ENCODE measurements around the gene DGCR2.
"Not testable (repeated sequence)": the region's sequence is repeated elsewhere in the genome, so short reads cannot be mapped to it uniquely, and the experiment has no call there.

Gene DGCR2

DNA sequence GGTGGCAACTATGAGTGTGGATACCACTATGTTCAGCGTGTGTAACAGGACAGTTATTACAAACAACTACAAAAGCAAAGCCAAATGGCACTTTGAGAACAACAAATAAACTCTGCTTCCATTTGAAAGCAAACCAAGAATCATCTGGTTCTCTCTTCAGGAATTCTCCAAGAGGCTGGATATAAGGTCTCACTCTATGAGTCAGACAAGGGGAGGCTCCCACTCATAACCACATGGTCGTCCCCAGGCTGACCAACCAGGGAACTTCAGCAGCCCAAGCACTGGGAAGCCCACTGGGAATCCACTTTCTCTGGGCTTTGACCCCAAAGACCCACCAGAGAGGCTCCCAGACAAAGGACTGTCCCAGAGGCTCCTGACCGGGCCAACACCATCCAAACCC lies 35.3 kb downstream of the DGCR2 start:
- DNase-seq (ENCODE audit: low read depth, low spot score), result no peak
- H3K27ac ChIP-seq, result peak overlapping the region; percentile 36

DNA sequence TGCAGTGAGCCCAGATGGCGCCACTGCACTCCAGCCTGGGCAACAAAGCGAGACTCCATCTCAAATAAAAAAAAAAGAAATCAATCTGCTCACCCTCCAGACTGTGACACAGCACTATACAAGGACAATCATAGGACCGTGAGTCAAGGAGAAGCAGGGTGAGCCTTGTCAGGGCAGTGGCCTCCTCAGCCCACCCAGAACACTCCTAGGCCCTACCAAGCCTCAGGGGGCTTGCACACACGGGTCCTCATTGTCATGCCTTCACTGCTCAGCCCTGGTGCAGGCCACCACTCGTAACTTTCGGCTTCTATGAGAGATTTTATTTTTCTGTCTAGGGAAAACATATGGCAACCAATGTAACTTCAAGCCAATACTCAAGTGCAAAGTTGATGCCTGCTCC lies 35.8 kb downstream of the DGCR2 start:
- no peak for DNase-seq (ENCODE audit: low read depth, low spot score)
- H3K27ac ChIP-seq, result peak overlapping the region; percentile 36

DNA sequence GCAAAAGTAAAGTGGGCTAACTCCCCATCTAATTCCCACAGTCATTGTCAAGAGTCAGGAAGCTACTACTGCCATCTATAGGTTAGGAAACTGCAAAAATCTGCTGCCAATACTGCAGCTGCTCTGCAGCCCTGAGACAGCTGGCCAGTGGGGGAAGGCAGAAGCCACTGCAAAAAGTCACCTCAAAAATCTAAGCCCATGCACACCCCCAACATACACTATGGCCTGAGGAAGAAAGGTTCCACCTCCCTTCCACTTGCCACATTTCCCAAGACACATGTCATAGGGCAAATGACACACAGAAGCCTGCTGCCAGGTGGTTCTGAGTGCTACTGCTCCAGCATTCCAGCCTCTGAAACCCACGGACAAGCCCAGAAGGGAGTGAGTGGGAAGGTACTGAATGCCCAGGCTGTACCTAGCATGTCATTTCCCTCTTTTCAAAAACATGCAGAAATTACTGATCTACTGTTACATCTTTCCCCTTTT lies 36.9 kb downstream of the DGCR2 start:
- H3K27ac ChIP-seq, result peak overlapping the region; percentile 36
- DNase-seq (ENCODE audit: low read depth, low spot score), result no peak

DNA sequence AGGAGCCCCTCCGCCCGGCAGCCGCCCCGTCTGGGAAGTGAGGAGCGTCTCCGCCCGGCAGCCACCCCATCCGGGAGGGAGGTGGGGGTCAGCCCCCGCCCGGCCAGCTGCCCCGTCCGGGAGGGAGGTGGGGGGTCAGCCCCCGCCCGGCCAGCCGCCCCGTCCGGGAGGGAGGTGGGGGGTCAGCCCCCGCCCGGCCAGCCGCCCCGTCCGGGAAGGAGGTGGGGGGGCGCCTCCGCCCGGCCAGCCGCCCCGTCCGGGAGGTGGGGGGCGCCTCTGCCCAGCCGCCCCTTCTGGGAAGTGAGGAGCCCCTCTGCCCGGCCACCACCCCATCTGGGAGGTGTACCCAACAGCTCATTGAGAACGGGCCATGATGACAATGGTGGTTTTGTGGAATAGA lies 37.6 kb downstream of the DGCR2 start:
- not testable (repeated sequence) for H3K27ac ChIP-seq; DNase-seq (ENCODE audit: low read depth, low spot score)

DNA sequence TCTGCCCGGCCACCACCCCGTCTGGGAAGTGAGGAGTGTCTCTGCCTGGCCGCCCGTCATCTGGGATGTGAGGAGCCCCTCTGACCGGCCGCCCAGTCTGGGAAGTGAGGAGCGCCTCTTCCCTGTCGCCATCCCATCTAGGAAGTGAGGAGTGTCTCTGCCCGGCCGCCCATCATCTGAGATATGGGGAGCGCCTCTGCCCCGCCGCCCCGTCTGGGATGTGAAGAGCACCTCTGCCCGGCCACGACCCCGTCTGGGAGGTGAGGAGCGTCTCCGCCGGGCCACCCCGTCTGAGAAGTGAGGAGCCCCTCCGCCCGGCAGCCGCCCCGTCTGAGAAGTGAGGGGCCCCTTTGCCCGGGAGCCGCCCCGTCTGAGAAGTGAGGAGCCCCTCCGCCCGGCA lies 38.1 kb downstream of the DGCR2 start:
- DNase-seq (ENCODE audit: low read depth, low spot score); H3K27ac ChIP-seq: not testable (repeated sequence)

DNA sequence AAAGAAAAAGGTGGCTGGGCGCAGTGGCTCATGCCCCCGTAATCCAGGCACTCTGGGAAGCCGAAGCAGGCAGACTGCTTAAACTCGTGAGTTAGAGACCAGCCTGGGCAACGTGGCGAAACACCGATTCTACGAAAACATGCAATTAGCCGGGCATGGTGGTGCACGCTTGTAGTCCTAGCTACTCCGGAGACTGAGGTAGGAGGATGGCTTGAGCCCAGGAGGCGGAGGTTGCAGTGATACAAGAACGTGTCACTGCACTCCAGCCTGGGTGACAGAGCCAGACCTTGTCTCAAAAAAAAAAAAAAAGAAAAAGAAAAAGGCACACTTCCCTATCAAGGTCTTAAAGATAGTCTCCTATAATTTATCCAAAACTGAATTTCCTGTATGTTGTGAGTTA lies 39.4 kb downstream of the DGCR2 start:
- no peak overlapping the region for H3K27ac ChIP-seq
- no peak for DNase-seq (ENCODE audit: low read depth, low spot score)

DNA sequence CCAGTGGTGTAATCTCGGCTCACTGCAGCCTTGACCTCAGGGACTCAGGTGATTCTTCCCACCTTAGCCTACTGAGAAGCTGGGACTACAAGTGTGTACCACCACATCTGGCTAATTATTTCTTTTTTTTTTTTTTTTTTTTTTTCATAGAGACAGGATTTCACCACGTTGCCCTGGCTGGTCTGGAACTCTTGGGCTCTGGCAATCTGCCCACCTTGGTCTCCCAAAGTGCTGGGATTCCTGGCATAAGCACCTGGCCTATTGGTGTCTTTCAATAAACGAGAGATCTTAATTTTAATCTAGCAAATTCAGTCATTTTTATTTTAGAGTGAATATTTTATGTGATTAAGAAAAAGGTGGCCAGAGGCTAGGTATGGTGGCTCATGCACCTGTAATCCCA lies 40.1 kb downstream of the DGCR2 start:
- no peak for DNase-seq (ENCODE audit: low read depth, low spot score)

DNA sequence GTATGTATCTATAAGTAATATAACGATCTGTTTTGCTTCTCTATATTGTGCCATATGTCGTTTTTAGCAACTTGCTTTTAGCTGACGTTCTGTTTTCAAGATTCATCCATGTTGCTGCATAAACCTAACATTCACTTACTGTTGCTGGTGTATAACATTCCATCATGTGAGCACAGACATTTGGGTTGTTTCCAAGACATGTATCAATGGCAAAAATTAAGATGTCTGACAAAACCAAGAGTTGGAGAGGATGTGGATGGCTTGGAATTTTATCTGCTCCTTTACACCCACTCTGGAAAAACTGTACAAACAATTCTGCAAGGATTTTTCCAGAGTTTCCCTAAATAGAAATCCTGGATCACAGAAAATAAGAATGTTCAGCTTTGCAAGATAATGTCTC lies 40.9 kb downstream of the DGCR2 start:
- DNase-seq (ENCODE audit: low read depth, low spot score), result no peak
- no peak overlapping the region for H3K27ac ChIP-seq

More for the DNA sequence above, 40.1 kb downstream of the DGCR2 start:
- no peak overlapping the region for H3K27ac ChIP-seq

DNA sequence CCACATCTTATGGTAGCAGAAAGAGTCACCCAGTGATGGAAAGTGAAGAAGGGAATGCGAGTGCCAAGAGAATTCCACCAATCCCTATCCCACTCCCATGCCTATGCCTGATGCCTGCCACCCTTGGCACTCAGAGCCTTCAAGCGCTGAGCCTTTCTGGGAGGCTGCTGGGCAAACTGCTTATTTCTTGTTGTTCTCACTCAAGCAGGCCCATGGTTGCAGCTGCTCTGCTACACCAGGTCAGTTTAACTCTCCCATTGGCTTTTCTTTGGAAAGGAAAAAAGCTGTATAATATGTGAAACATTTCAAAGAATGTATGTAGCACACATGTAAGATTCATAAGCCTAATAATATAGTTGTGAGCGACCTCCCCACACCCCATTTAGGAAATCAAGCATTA lies 41.4 kb downstream of the DGCR2 start:
- no peak overlapping the region for H3K27ac ChIP-seq
- no peak for DNase-seq (ENCODE audit: low read depth, low spot score)

DNA sequence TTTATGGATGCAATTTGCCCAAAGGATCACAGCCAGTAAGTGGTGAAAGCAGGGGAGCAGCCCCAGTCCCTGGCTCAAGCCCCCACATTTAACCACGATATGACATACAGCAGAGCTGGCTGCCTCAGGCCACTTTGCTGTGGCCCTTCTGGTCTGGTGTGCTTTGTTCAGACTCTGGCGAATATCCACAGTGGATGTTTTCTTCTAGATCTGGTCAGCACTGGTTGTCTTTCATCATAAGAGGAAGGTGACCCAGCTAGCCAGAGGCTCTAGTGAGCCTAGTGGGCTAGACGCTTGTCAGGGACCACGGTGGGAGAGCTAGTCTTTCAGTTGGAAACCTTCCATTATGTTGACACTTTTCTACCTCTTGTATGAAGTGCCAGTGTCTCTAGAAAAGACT lies 42.5 kb downstream of the DGCR2 start:
- H3K27ac ChIP-seq, result no peak overlapping the region
- DNase-seq (ENCODE audit: low read depth, low spot score), result no peak

DNA sequence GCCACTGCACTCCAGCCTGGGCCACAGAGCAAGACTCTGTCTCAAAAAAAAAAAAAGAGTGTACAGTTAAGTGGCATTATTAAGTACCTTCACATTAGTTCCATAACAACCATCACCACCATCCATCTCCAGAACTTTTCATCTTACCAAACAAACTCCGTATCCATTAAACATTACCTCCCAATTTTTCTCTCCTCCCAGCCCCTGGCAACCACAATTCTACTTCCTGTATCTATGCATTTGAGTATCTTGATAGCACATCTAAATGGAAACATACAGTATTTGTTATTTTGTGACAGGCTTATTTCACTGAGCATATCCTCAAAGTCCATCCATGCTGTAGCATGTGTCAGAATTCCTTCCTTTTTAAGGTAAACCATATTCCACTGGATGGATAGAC lies 46.8 kb downstream of the DGCR2 start:
- no peak overlapping the region for H3K27ac ChIP-seq
- DNase-seq (ENCODE audit: low read depth, low spot score), result no peak

DNA sequence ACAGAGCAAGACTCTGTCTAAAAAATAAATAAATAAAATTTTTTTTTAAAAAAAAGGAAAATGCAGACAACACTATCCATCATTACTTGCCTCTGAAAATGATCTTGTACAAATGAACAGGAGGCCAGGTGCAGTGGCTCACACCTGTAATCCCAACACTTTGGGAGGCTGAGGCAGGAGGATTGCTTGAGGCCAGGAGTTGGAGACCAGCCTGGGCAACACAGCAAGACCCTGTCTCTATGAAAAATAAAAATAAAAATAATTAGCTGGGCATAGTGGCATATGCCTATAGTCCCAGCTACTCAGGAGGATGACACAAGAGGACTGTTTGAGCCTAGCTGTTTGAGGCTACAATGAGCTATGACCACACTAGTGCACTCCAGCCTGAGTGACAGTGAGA lies 49.4 kb downstream of the DGCR2 start:
- H3K27ac ChIP-seq; DNase-seq (ENCODE audit: low read depth, low spot score): not testable (repeated sequence)

DNA sequence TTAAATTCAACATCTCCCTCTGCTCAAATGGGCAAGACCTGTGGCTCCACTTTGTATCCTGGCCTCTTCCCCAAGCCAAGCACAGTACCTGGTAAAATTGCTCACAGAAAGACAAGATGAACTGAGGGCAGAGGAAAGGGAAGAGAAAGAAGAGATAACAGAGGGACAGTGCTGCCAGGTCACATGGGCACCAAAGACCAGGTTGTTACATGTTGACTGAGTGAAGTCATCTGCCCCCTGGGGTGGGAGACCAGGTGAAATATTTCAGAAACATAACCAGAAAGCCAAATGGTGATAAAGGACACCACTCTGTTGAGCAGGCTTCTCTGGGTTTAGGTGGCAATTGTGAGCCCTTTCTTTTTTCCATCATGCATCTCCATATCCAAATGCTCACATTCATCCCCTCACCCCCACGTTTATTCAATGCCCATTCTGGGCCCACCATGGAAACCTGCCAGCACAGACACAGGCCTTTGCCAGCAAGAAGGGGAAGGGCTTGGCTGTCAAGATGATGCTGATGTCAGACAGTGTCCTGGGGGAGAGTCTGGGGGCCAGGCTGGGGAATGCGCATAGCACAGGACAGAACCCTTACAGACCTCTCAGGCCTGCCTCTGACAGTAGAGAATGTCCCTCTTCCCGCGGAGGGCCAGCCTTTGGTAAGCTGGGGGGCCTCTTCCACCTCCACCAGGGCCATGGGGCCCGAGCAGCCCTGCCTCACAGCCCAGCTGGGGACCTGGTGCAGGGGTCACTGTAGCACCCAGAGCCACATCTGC lies 51.6 kb downstream of the DGCR2 start:
- no peak for DNase-seq (ENCODE audit: low read depth, low spot score)
- no peak overlapping the region for H3K27ac ChIP-seq

DNA sequence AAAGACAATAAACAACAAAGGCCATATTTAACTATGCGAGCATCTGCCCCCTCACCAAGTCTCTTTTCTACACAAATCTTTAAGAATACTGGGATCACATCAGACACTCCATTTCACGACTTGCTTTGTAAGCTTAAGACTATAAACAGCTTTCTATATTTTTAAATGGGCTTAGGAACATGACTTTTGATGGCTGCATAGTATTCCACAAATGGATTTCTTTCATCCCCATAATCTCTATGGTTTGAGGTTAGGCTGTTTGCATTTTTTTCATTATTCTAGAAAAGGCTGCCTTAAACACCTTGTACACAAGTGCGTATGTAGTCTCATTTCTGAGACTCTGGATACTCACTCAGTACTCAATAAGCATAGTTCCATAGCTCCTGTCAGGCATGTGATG lies 52.8 kb downstream of the DGCR2 start:
- no peak overlapping the region for H3K27ac ChIP-seq
- no peak for DNase-seq (ENCODE audit: low read depth, low spot score)

DNA sequence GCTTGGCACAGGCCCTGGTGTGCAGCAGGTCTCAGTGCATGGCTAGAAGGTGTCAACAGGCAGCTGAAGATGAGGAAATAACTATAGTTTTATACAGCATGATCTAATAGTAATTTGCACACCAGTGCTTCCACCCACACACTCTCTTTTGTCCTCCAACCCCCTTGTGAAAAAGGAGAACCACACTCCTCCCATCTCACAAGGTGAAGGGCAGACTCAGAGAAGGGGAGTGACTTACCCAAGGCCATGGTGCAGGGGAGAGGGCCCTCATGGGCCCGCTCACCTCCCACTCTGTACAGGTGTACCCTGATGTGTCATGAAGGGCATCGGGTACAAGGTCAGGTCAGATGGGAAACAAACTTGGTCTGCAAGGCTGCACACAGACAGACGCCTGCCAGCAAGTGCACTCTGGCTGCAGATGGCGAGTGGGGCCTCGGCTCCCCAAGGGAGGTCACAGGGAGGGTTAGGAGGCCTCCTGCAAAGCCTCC lies 53.4 kb downstream of the DGCR2 start:
- no peak for DNase-seq (ENCODE audit: low read depth, low spot score)
- no peak overlapping the region for H3K27ac ChIP-seq

DNA sequence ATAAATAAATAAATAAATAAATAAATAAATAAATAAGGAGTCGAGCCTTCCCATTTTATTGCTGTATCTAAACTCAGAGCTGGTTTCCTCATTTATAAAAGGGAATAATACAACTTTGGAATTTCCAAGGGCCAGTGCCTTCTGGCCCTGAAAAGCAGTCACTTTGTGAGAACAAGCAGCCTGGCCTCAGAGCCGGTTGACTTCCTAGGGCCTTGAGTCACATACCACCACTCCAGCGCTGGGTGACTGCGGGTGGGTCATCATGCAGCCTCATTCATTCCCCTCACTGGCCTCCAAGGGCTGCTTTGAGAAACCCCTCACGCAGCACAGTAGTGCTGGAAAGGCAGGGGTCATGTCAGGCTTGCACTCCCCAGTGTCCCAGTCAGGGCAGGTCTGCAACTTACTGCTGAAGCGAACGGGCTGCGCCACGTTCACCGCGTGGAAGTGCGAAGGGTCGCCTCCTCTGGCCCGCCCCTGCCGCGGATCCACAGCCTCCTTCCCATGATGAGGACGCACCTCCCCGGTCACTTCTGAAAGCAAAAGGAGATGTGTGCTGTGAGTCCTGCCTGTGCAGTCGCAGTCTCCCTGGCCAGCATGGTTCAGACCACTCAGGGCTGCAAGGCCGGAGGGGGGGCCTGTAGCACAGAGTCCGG lies 54.4 kb downstream of the DGCR2 start:
- H3K27ac ChIP-seq, result peak overlapping the region; percentile 66
- no peak for DNase-seq (ENCODE audit: low read depth, low spot score)

DNA sequence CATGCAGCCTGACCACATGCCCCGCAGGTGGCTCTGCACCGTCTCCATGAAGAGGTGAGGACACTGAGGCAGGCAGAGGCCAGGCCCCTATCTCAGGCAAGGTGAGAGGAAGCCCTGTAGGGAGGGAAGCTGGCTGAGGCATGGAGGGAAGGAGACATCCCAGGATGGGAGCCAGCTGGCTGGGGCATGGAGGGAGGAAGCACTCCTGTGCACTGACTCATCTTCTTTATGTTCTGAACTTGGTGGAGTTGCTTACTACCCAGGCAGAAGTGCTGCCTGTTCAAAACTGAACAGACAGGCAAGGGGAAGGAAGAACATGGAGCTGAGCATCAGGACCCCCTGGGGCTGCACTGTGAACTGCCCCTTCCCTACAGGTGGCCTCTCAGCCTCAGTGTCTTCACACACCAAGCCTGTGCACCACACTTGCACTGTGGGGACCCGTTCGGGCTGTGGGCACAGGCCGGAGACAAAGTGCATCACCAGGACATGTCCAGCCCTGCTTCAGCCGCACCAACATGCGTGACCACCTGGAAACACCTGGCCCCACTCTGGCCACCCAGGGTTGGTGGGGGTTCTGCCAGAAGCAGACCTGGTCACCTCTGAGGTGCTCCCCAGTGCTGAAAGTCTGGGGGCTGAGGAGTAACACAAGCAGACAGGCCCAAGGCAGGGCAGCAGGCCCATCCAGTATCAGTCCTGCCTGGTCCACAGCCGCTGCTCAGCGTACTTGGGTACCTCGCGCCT lies 55.5 kb downstream of the DGCR2 start:
- DNase-seq (ENCODE audit: low read depth, low spot score), result peak; percentile 24
- H3K27ac ChIP-seq, result peak overlapping the region; percentile 66

DNA sequence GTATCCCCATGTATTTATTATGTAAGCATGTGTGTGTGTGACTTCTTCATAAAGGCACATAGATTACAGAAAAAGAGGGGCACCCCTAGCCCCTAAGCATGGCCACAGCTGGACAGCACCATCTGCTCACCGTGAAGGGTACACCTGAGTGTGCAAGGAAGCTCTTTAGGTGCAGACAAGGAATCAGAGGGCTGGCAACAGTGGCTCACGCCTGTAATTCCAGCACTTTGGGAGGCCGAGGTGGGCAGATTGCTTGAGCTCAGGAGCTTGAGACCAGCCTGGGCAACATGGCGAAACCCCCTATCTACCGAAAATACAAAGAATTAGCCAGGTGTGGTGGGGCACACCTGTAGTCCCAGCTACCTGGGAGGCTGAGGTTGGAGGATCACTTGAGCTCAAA lies 56.3 kb downstream of the DGCR2 start:
- DNase-seq (ENCODE audit: low read depth, low spot score), result no peak
- H3K27ac ChIP-seq, result no peak overlapping the region

DNA sequence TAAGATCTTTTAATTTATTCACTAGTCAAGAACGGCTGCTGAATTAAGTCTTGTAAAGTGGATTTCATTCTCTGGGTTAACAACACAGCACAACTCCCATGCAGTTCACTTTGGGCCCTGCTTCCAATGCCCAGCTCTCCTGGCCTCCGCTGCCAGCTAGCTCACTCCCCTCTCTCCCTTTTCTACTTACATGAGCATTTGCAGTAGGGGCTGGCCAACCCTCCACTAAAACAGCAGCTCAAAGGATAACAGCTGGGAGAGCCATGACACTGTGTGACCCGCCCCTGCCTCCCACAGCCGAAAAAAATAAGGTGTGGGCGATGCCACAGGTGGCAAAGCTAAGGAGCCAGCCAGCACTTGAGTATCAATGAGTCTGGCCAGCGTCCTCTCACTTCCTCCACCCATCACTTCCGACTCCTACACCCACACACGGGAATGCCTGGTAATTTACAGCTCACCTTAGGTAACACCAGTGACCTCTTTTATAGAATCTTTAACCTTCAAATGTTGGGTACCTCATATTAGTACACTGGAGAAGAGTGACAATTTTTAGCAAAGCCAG lies 56.8 kb downstream of the DGCR2 start:
- DNase-seq (ENCODE audit: low read depth, low spot score), result no peak
- no peak overlapping the region for H3K27ac ChIP-seq

DNA sequence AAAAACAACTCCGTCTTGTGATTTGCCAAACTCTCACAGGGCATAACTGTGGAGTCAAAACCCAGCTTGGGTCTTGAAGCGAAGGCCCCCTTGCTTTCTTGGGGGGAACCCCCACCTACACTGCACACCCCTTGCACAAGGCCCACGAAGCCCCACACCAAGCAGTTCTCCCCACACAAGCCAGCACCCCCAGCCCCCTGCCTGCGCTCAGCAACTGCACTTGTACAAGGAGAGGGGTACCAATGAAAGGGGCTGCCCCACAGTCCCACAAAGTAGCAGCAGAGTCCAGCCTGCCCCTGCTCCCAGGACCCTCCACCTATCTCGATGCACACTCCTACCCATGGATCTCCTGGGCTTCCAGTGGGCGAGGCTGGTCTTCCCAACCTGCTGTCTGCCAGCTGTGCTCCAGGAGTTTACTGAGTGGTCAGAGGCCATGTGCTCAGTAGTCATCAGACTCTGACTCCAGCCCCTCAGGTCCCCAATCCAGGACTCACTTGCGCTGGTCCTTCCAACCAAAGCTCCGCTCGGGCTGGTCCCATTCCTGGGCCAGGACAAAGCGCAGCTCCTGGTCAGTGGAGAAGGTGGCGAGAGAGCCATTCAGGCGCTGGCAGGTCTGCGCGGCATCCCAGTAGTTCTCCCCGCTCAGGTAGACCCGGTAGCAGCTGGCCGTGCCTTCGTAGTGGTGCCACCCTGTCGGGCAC lies 57.7 kb downstream of the DGCR2 start:
- no peak overlapping the region for H3K27ac ChIP-seq
- DNase-seq (ENCODE audit: low read depth, low spot score), result no peak

All from epithelial cell of prostate (primary cell).